ENCODE data around the gene MBOAT1.

The MBOAT1 gene

GRCh38 chr6:20126789-20127653 lies 85.2 kb downstream of the MBOAT1 start (continued):
- TF ChIP-seq ZNF2 (tag by site-specific recombination; IDR thresholded peaks at IDR 0.05): peak; percentile 46; the same call in 1 of the 2 replicates
- peak; percentile 55 for TF ChIP-seq SP7 (tag by site-specific recombination; IDR thresholded peaks at IDR 0.05)
- no peak for TF ChIP-seq ZNF513 (tag by site-specific recombination; IDR thresholded peaks at IDR 0.05)
- peak; percentile 37; the same call in 1 of the 2 replicates for TF ChIP-seq ZNF843 (tag by site-specific recombination; IDR thresholded peaks at IDR 0.05)
- no peak for TF ChIP-seq SP3 (tag by site-specific recombination; IDR thresholded peaks at IDR 0.05)
- no peak for TF ChIP-seq SALL2 (tag by site-specific recombination; IDR thresholded peaks at IDR 0.05; ENCODE audit: borderline replicate concordance)
- TF ChIP-seq ZNF792 (tag by site-specific recombination; IDR thresholded peaks at IDR 0.05): 0 out of 2 replicates have a peak, but pooled peaks have one; percentile 46
- TF ChIP-seq ZNF362 (tag by site-specific recombination; IDR thresholded peaks at IDR 0.05): no peak
- TF ChIP-seq ZBTB17 (tag by site-specific recombination; IDR thresholded peaks at IDR 0.05): peak; percentile 85
- peak; percentile 58 for TF ChIP-seq ZIC2 (tag by site-specific recombination; IDR thresholded peaks at IDR 0.05)
- peak; percentile 51; the same call in 1 of the 2 replicates for TF ChIP-seq GLIS1 (tag by site-specific recombination; IDR thresholded peaks at IDR 0.05)
- peak; percentile 96; the same call in 1 of the 2 replicates for TF ChIP-seq ZNF610 (tag by site-specific recombination; IDR thresholded peaks at IDR 0.05; ENCODE audit: borderline replicate concordance)
- TF ChIP-seq ZNF626 (tag by site-specific recombination; IDR thresholded peaks at IDR 0.05): no peak
- no peak for TF ChIP-seq ZNF664 (tag by site-specific recombination; IDR thresholded peaks at IDR 0.05)
- TF ChIP-seq KLF7 (tag by site-specific recombination; IDR thresholded peaks at IDR 0.05; ENCODE audit: borderline replicate concordance): no peak
- TF ChIP-seq MZF1 (tag by site-specific recombination; IDR thresholded peaks at IDR 0.05; ENCODE audit: borderline replicate concordance): peak; percentile 85
- TF ChIP-seq ZNF514 (tag by site-specific recombination; IDR thresholded peaks at IDR 0.05): no peak
- TF ChIP-seq HOXA7 (CRISPR knock-in tag; IDR thresholded peaks at IDR 0.05; ENCODE audit: borderline replicate concordance): no peak
- TF ChIP-seq TRIM28 (IDR thresholded peaks at IDR 0.05; ENCODE audit: borderline replicate concordance, low read length): no peak
- TF ChIP-seq ZNF707 (tag by site-specific recombination; IDR thresholded peaks at IDR 0.05): no peak
- TF ChIP-seq, protein P1, sequence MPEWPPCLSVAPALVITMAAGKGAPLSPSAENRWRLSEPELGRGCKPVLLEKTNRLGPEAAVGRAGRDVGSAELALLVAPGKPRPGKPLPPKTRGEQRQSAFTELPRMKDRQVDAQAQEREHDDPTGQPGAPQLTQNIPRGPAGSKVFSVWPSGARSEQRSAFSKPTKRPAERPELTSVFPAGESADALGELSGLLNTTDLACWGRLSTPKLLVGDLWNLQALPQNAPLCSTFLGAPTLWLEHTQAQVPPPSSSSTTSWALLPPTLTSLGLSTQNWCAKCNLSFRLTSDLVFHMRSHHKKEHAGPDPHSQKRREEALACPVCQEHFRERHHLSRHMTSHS (tag by site-specific recombination; IDR thresholded peaks at IDR 0.05): no peak
- no peak for TF ChIP-seq ZNF629 (tag by site-specific recombination; IDR thresholded peaks at IDR 0.05)
- TF ChIP-seq ZNF660 (tag by site-specific recombination; IDR thresholded peaks at IDR 0.05): no peak
- TF ChIP-seq PRDM1 (tag by site-specific recombination; IDR thresholded peaks at IDR 0.05): peak; percentile 48; the same call in 1 of the 2 replicates
- peak; percentile 87 for TF ChIP-seq SCRT2 (tag by site-specific recombination; IDR thresholded peaks at IDR 0.05)
- TF ChIP-seq PRDM10 (tag by site-specific recombination; IDR thresholded peaks at IDR 0.05): peak; percentile 92
- peak; percentile 81 for TF ChIP-seq CTCF (tag by site-specific recombination; IDR thresholded peaks at IDR 0.05)
- TF ChIP-seq ZNF140 (tag by site-specific recombination; IDR thresholded peaks at IDR 0.05): no peak
- peak; percentile 40; the same call in 1 of the 2 replicates for TF ChIP-seq FEZF1 (tag by site-specific recombination; IDR thresholded peaks at IDR 0.05)
- TF ChIP-seq ZNF76 (tag by site-specific recombination; IDR thresholded peaks at IDR 0.05; ENCODE audit: borderline replicate concordance, low read depth): no peak
- peak; percentile 51; the same call in 1 of the 2 replicates for TF ChIP-seq ZNF366 (tag by site-specific recombination; conservative IDR thresholded peaks at IDR 0.05)
- no peak for TF ChIP-seq ZNF561 (tag by site-specific recombination; IDR thresholded peaks at IDR 0.05; ENCODE audit: borderline replicate concordance)

Measured in HEK293 (cell line).